ENCODE results near the gene BTBD2. TPM values are rescaled to one million over a fixed set of nuclear protein-coding genes. Genes with fewer than 3 reads are reported as not detected.

Gene BTBD2
- 100 to 1,000 TPM in 1 of 4 donors, 10 to 100 TPM in 3; 32.7 to 101 (median 53.0) TPM for polyA plus RNA-seq
- long read RNA-seq, donor 1: 0 reads
- long read RNA-seq, donor 2, transcript BTBD2-201 (9 exons, 2,649 nt): major isoform, 7 of 15 reads
- long read RNA-seq, donor 2, transcript BTBD2-211 (1 exons, 951 nt): minor isoform, 5 of 15 reads
- long read RNA-seq, donor 2, partial matches to known transcripts: 0 of 15 reads
- long read RNA-seq, donor 2, other reads (novel, unspliced or antisense): 0 of 15 reads
- long read RNA-seq, donor 3, transcript BTBD2-211 (1 exons, 951 nt): major isoform, 9 of 15 reads
- long read RNA-seq, donor 3, partial matches to known transcripts: 0 of 15 reads
- long read RNA-seq, donor 3, other reads (novel, unspliced or antisense): 0 of 15 reads
- long read RNA-seq, donor 4, partial matches to known transcripts: 0 of 2 reads
- long read RNA-seq, donor 4, other reads (novel, unspliced or antisense): 0 of 2 reads
- long read RNA-seq, donor 5, transcript BTBD2-211 (1 exons, 951 nt): major isoform, 5 of 7 reads
- long read RNA-seq, donor 5, partial matches to known transcripts: 0 of 7 reads
- long read RNA-seq, donor 5, other reads (novel, unspliced or antisense): 0 of 7 reads
- long read RNA-seq, donor 6, transcript BTBD2-201 (9 exons, 2,649 nt): major isoform, 6 of 17 reads
- long read RNA-seq, donor 6, partial matches to known transcripts: 5 of 17 reads
- long read RNA-seq, donor 6, other reads (novel, unspliced or antisense): 0 of 17 reads
- long read RNA-seq, donor 7, transcript BTBD2-201 (9 exons, 2,649 nt): major isoform, 18 of 26 reads
- long read RNA-seq, donor 7, transcript BTBD2-210 (3 exons, 2,763 nt): minor isoform, 5 of 26 reads
- long read RNA-seq, donor 7, partial matches to known transcripts: 0 of 26 reads
- long read RNA-seq, donor 7, other reads (novel, unspliced or antisense): 0 of 26 reads
- long read RNA-seq, donor 8, partial matches to known transcripts: 0 of 1 reads
- long read RNA-seq, donor 8, other reads (novel, unspliced or antisense): 0 of 1 reads
- long read RNA-seq, donor 9, partial matches to known transcripts: 0 of 2 reads
- long read RNA-seq, donor 9, other reads (novel, unspliced or antisense): 0 of 2 reads
- long read RNA-seq, donor 10, transcript BTBD2-201 (9 exons, 2,649 nt): major isoform, 19 of 27 reads
- long read RNA-seq, donor 10, partial matches to known transcripts: 0 of 27 reads
- long read RNA-seq, donor 10, other reads (novel, unspliced or antisense): 0 of 27 reads

GRCh38 chr19:2015608-2015950 is at the start of gene BTBD2:
TSS of gene BTBD2 (minus strand) at chr19:2015714. CDS start at chr19:2015703, 11 bp downstream.
- Histone ChIP-seq H3K9me3 (ENCODE audit: control insufficient read depth in 2 of 2, insufficient read depth in 1 of 2, low read depth in 1 of 2, low read length in 1 of 2) (no peaks in the 10 kb centered on the region), H3K4me1 (ENCODE audit: control insufficient read depth in 3 of 3, insufficient read depth in 2 of 3, low read depth in 1 of 3, low read length in 2 of 3) (peaks cover 0 to 9% (median 0%) of the 10 kb centered on the region in 3 donors), H3K27ac (ENCODE audit: low read depth in 1 of 3, low read length in 2 of 3) (peak within 1 kb of the TSS in 2 of 3 donors; percentile 13 to 68), H3K4me3 (ENCODE audit: low read depth in 1 of 3, low read length in 3 of 3) (peak within 1 kb of the TSS; percentile 63 to 94 (median 82)), H3K36me3 (ENCODE audit: control insufficient read depth in 3 of 3, insufficient read depth in 2 of 3, low read depth in 1 of 3, low read length in 3 of 3) (peaks cover 0 to 32% (median 0%) of the 10 kb centered on the region in 3 donors), H3K27me3 (ENCODE audit: control insufficient read depth in 3 of 3, insufficient read depth in 3 of 3, low read length in 3 of 3) (no peaks in the 10 kb centered on the region)
- FAIRE-seq (no peak), DNase-seq (peak; percentile 69 to 75)
- 0 to 1% (median 1%) methylated on average over 13 to 20 of the region's 20 CpGs for WGBS, 3 donors

- FAIRE-seq: no peak
- Histone ChIP-seq H3K4me1 (ENCODE audit: control insufficient read depth in 3 of 3, insufficient read depth in 2 of 3, low read depth in 1 of 3, low read length in 2 of 3) (peaks cover 0 to 50% (median 6%) of the 10 kb centered on the region in 3 donors), H3K27me3 (ENCODE audit: control insufficient read depth in 3 of 3, insufficient read depth in 3 of 3, low read length in 3 of 3) (no peaks in the 10 kb centered on the region), H3K27ac (ENCODE audit: low read depth in 1 of 3, low read length in 2 of 3) (peak overlapping the region in 2 of 3 donors; percentile 33 to 37), H3K36me3 (ENCODE audit: control insufficient read depth in 3 of 3, insufficient read depth in 2 of 3, low read depth in 1 of 3, low read length in 3 of 3) (peaks cover 0 to 4% (median 0%) of the 10 kb centered on the region in 3 donors), H3K4me3 (ENCODE audit: low read depth in 1 of 3, low read length in 3 of 3) (no peak overlapping the region), H3K9me3 (ENCODE audit: control insufficient read depth in 2 of 2, insufficient read depth in 1 of 2, low read depth in 1 of 2, low read length in 1 of 2) (no peaks in the 10 kb centered on the region)
- DNase-seq: no peak
- WGBS, 3 donors: 68 to 79% (median 70%) methylated on average over 35 to 38 of the region's 38 CpGs
Observed at GRCh38 chr19:2064788-2065524, 49.4 kb upstream of the BTBD2 start.

DNA sequence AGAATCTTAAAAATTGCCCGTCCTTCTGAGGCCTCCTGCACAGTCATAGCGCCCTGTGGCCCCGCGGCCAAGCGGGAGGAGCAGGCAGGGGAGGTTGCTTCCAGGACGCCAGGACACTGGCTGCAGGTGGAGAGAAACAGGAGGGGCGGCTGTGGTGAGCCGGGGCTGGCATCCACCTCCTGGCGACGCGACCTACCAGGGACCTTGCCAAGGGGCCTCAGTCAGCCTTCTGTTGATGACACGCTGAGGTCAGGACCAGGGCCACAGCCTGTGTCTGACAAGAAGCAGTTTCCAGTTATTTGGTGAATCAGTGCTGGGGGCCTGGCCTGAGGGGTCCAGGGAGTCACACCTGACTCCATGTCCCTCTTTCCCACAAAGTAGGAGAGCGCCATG is 48.9 kb upstream of the BTBD2 start:
- no peaks in the 10 kb centered on the region for H3K27me3 ChIP-seq (ENCODE audit: control insufficient read depth in 3 of 3, insufficient read depth in 3 of 3, low read length in 3 of 3)
- no peaks in the 10 kb centered on the region for H3K9me3 ChIP-seq (ENCODE audit: control insufficient read depth in 2 of 2, insufficient read depth in 1 of 2, low read depth in 1 of 2, low read length in 1 of 2)
- FAIRE-seq: no peak
- DNase-seq: no peak
- peaks cover 0 to 4% (median 0%) of the 10 kb centered on the region in 3 donors for H3K36me3 ChIP-seq (ENCODE audit: control insufficient read depth in 3 of 3, insufficient read depth in 2 of 3, low read depth in 1 of 3, low read length in 3 of 3)
- peaks cover 0 to 53% (median 7%) of the 10 kb centered on the region in 3 donors for H3K4me1 ChIP-seq (ENCODE audit: control insufficient read depth in 3 of 3, insufficient read depth in 2 of 3, low read depth in 1 of 3, low read length in 2 of 3)
- no peak overlapping the region for H3K4me3 ChIP-seq (ENCODE audit: low read depth in 1 of 3, low read length in 3 of 3)
- peak overlapping the region in 2 of 3 donors; percentile 33 to 37 for H3K27ac ChIP-seq (ENCODE audit: low read depth in 1 of 3, low read length in 2 of 3)
- WGBS, 3 donors: 75 to 83% (median 81%) methylated on average over 13 of the region's 13 CpGs

- H3K4me1 ChIP-seq (ENCODE audit: control insufficient read depth in 3 of 3, insufficient read depth in 2 of 3, low read depth in 1 of 3, low read length in 2 of 3): peaks cover 0 to 59% (median 7%) of the 10 kb centered on the region in 3 donors
- no peak for DNase-seq
- no peak for FAIRE-seq
Observed at GRCh38 chr19:2063824-2064223, 48.3 kb upstream of the BTBD2 start.

GRCh38 chr19:2062770-2063169 is 47.3 kb upstream of the BTBD2 start:
- peaks cover 0 to 65% (median 7%) of the 10 kb centered on the region in 3 donors for H3K4me1 ChIP-seq (ENCODE audit: control insufficient read depth in 3 of 3, insufficient read depth in 2 of 3, low read depth in 1 of 3, low read length in 2 of 3)
- no peaks in the 10 kb centered on the region for H3K27me3 ChIP-seq (ENCODE audit: control insufficient read depth in 3 of 3, insufficient read depth in 3 of 3, low read length in 3 of 3)
- no peak overlapping the region for H3K4me3 ChIP-seq (ENCODE audit: low read depth in 1 of 3, low read length in 3 of 3)
- no peaks in the 10 kb centered on the region for H3K9me3 ChIP-seq (ENCODE audit: control insufficient read depth in 2 of 2, insufficient read depth in 1 of 2, low read depth in 1 of 2, low read length in 1 of 2)
- peak overlapping the region in 1 of 3 donors; percentile 94 for H3K27ac ChIP-seq (ENCODE audit: low read depth in 1 of 3, low read length in 2 of 3)
- no peak for DNase-seq
- no peak for FAIRE-seq
- H3K36me3 ChIP-seq (ENCODE audit: control insufficient read depth in 3 of 3, insufficient read depth in 2 of 3, low read depth in 1 of 3, low read length in 3 of 3): peaks cover 0 to 5% (median 0%) of the 10 kb centered on the region in 3 donors
- 86 to 90% (median 90%) methylated on average over 9 of the region's 9 CpGs for WGBS, 3 donors

More at GRCh38 chr19:2063824-2064223, 48.3 kb upstream of the BTBD2 start:
- Histone ChIP-seq H3K9me3 (ENCODE audit: control insufficient read depth in 2 of 2, insufficient read depth in 1 of 2, low read depth in 1 of 2, low read length in 1 of 2) (no peaks in the 10 kb centered on the region), H3K4me3 (ENCODE audit: low read depth in 1 of 3, low read length in 3 of 3) (no peak overlapping the region), H3K27me3 (ENCODE audit: control insufficient read depth in 3 of 3, insufficient read depth in 3 of 3, low read length in 3 of 3) (no peaks in the 10 kb centered on the region), H3K27ac (ENCODE audit: low read depth in 1 of 3, low read length in 2 of 3) (no peak overlapping the region), H3K36me3 (ENCODE audit: control insufficient read depth in 3 of 3, insufficient read depth in 2 of 3, low read depth in 1 of 3, low read length in 3 of 3) (peaks cover 0 to 5% (median 0%) of the 10 kb centered on the region in 3 donors)
- WGBS, 3 donors: 85 to 89% (median 87%) methylated on average over 8 of the region's 8 CpGs

DNA sequence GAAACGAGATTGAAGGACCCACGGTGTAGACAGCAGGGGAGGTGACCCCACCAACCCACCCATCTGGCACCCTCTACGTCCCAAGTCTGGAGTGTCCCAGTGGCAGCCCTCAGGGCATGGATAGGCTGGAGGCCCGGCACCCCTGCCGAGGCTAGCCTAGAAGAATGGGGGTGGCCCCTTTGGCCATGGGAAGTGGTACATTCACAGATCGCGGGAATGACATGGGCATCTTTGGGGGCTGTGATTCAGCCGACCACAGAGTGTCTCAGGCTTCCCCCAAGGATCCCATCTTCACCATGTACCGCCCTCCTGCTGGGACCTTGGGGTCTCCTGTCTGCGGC is 46.8 kb upstream of the BTBD2 start:
- H3K4me3 ChIP-seq (ENCODE audit: low read depth in 1 of 3, low read length in 3 of 3): peak overlapping the region in 2 of 3 donors; percentile 54 to 68
- H3K36me3 ChIP-seq (ENCODE audit: control insufficient read depth in 3 of 3, insufficient read depth in 2 of 3, low read depth in 1 of 3, low read length in 3 of 3): peaks cover 0 to 5% (median 0%) of the 10 kb centered on the region in 3 donors
- peak overlapping the region in 2 of 3 donors; percentile 94 to 100 for H3K27ac ChIP-seq (ENCODE audit: low read depth in 1 of 3, low read length in 2 of 3)
- no peaks in the 10 kb centered on the region for H3K27me3 ChIP-seq (ENCODE audit: control insufficient read depth in 3 of 3, insufficient read depth in 3 of 3, low read length in 3 of 3)
- no peaks in the 10 kb centered on the region for H3K9me3 ChIP-seq (ENCODE audit: control insufficient read depth in 2 of 2, insufficient read depth in 1 of 2, low read depth in 1 of 2, low read length in 1 of 2)
- H3K4me1 ChIP-seq (ENCODE audit: control insufficient read depth in 3 of 3, insufficient read depth in 2 of 3, low read depth in 1 of 3, low read length in 2 of 3): peaks cover 0 to 61% (median 7%) of the 10 kb centered on the region in 3 donors
- no peak for FAIRE-seq
- 57 to 65% (median 59%) methylated on average over 10 of the region's 10 CpGs for WGBS, 3 donors
- no peak for DNase-seq

GRCh38 chr19:2061495-2062388 is 46.2 kb upstream of the BTBD2 start:
- H3K36me3 ChIP-seq (ENCODE audit: control insufficient read depth in 3 of 3, insufficient read depth in 2 of 3, low read depth in 1 of 3, low read length in 3 of 3): peaks cover 0 to 5% (median 0%) of the 10 kb centered on the region in 3 donors
- H3K4me3 ChIP-seq (ENCODE audit: low read depth in 1 of 3, low read length in 3 of 3): peak overlapping the region; percentile 55 to 87 (median 68)
- DNase-seq: peak; percentile 99 to 100
- WGBS, 3 donors: 1 to 2% (median 1%) methylated on average over 41 to 50 of the region's 50 CpGs
- H3K9me3 ChIP-seq (ENCODE audit: control insufficient read depth in 2 of 2, insufficient read depth in 1 of 2, low read depth in 1 of 2, low read length in 1 of 2): no peaks in the 10 kb centered on the region
- H3K27me3 ChIP-seq (ENCODE audit: control insufficient read depth in 3 of 3, insufficient read depth in 3 of 3, low read length in 3 of 3): no peaks in the 10 kb centered on the region
- peaks cover 0 to 62% (median 10%) of the 10 kb centered on the region in 3 donors for H3K4me1 ChIP-seq (ENCODE audit: control insufficient read depth in 3 of 3, insufficient read depth in 2 of 3, low read depth in 1 of 3, low read length in 2 of 3)
- peak overlapping the region; percentile 98 to 100 (median 99) for H3K27ac ChIP-seq (ENCODE audit: low read depth in 1 of 3, low read length in 2 of 3)
- FAIRE-seq: no peak
